Sigmoid colon (tissue), 7 donors: ENCODE measurements around the gene TCF12. TPM values are rescaled to one million over a fixed set of nuclear protein-coding genes. Genes with fewer than 3 reads are reported as not detected.

Experiments used
- DNase-seq: peaks from one replicate; pipeline ENCODE4 v3.0.0-alpha.2; 2019
- H3K27ac ChIP-seq, 4 donors: fragments of 200-600 bp; sonication (generic); one replicate each; pipeline ENCODE4 v1.5.1; 2016 to 2019; ENCODE audit warnings: mild to moderate bottlenecking in 1 of 4
- H3K27me3 ChIP-seq, 3 donors: fragments of 200-600 bp; sonication (generic); one replicate each; pipeline ENCODE4 v1.5.1; 2019; ENCODE audit warnings: mild to moderate bottlenecking in 1 of 3
- H3K36me3 ChIP-seq, 4 donors: fragments of 200-600 bp; sonication (generic); one replicate each; pipeline ENCODE4 v1.5.1; 2016 to 2019
- H3K4me1 ChIP-seq, 4 donors: fragments of 200-600 bp; sonication (generic); one replicate each; pipeline ENCODE4 v1.5.1; 2017 to 2019
- H3K4me3 ChIP-seq, 4 donors: fragments of 200-600 bp; sonication (generic); one replicate each; pipeline ENCODE4 v1.5.1; 2017 to 2019; ENCODE audit warnings: mild to moderate bottlenecking in 2 of 4, moderate library complexity in 1 of 4
- H3K9me3 ChIP-seq, 4 donors: fragments of 200-600 bp in 3 of 4; sonication (generic) in 3 of 4; one replicate each; pipeline versions ENCODE4 v1.5.1 to v1.6.1; 2013 to 2019
- CTCF ChIP-seq, 4 experiments: fragments of 450-650 bp in 3 of 4; fragments of 200-600 bp in 1 of 4; IDR thresholded peaks; one replicate each; pipeline ENCODE4 v1.5.1; 2016 to 2019; ENCODE audit warnings: antibody characterized with exemption in 4 of 4, mild to moderate bottlenecking in 3 of 4, moderate library complexity in 2 of 4
- EP300 ChIP-seq, 4 donors: sonication (generic); formaldehyde crosslinking; IDR thresholded peaks; one replicate each; pipeline ENCODE4 v1.6.1; 2017; ENCODE audit warnings: antibody characterized with exemption in 4 of 4
- POLR2A ChIP-seq, 2 donors: fragments of 450-650 bp; IDR thresholded peaks; one replicate each; pipeline ENCODE4 v1.6.1; 2016; ENCODE audit warnings: antibody characterized with exemption in 2 of 2, mild to moderate bottlenecking in 2 of 2, moderate library complexity in 2 of 2
- POLR2AphosphoS5 ChIP-seq, 4 donors: sonication (generic); formaldehyde crosslinking; IDR thresholded peaks; one replicate each; pipeline ENCODE4 v1.6.1; 2017; ENCODE audit warnings: antibody characterized with exemption in 4 of 4
- WGBS, 2 donors: extraction: QIAGEN DNeasy Blood & Tissue Kit; methylation state at CpG; one replicate each; pipeline ENCODE4 v1.1.7; 2013; 5-methylcytosine and 5-hydroxymethylcytosine counted together
- intact Hi-C: fragments of 100-400 bp; cut with DNase I; formaldehyde crosslinking; loops from one replicate; pipeline ENCODE4 v1.15.1; 2023
- polyA plus RNA-seq, 3 donors: library from polyadenylated mRNA; stranded (reverse); fragments of 200-250 nt; gene quantifications; one replicate each; pipeline ENCODE4 v1.2.3, GENCODE V29; 2013
- total RNA-seq, 4 donors: library from RNA; depleted of rRNA; stranded (reverse); fragments of >200 nt; gene quantifications; one replicate each; pipeline ENCODE4 v1.1.0, GENCODE V29; 2016
- donor health status: healthy with polysubstance abuse.
- donor health status: Bipolar disorder and iron deficiency.
- donor health status: healthy.

Gene TCF12
- total and polyA plus RNA-seq, 7 donors = 13.2 to 147 (median 77.8) TPM

- H3K4me1 ChIP-seq = peaks cover 0 to 24% (median 14%) of the 10 kb centered on the region in 4 donors
- intact Hi-C loops = loop anchor here (1.0 to 2.0 kb wide), 3 partner anchors 31 to 154 kb away; partner anchors contain the start of genes TCF12 and ZNF280D
- 1% methylated on average over 78 of the region's 78 CpGs for WGBS, 2 donors
- H3K27ac ChIP-seq = peak overlapping the region; percentile 92 to 98 (median 96)
- H3K4me3 ChIP-seq = peak overlapping the region; percentile 63 to 81 (median 68)
- H3K27me3 ChIP-seq = no peaks in the 10 kb centered on the region
- DNase-seq = peak; percentile 97
- peak; percentile 66 to 72 for TF ChIP-seq POLR2A (IDR thresholded peaks at IDR 0.05)
- peak; percentile 87 to 95 (median 94) for TF ChIP-seq POLR2AphosphoS5 (IDR thresholded peaks at IDR 0.05)
- no peak for TF ChIP-seq CTCF (IDR thresholded peaks at IDR 0.05)
- peak in 1 of 4 donors; percentile 42 for TF ChIP-seq EP300 (IDR thresholded peaks at IDR 0.05)
- H3K36me3 ChIP-seq = no peaks in the 10 kb centered on the region
- H3K9me3 ChIP-seq = no peaks in the 10 kb centered on the region
These were observed 31.3 kb upstream of the TCF12 start for GRCh38 chr15:56886932-56887781.

- Histone ChIP-seq H3K4me3 (peak overlapping the region; percentile 63 to 81 (median 68)), H3K27ac (peak overlapping the region; percentile 92 to 98 (median 96)), H3K36me3 (no peaks in the 10 kb centered on the region), H3K9me3 (no peaks in the 10 kb centered on the region), H3K27me3 (no peaks in the 10 kb centered on the region), H3K4me1 (peaks cover 0 to 24% (median 14%) of the 10 kb centered on the region in 4 donors)
- intact Hi-C loops = loop anchor here (1.0 to 2.0 kb wide), 2 partner anchors 30 to 55 kb away; partner anchors contain the start of gene TCF12
- WGBS, 2 donors = 35 to 58% methylated on average over 5 of the region's 5 CpGs
- no peak for DNase-seq
- TF ChIP-seq EP300 (IDR thresholded peaks at IDR 0.05) (no peak), POLR2AphosphoS5 (IDR thresholded peaks at IDR 0.05) (no peak), CTCF (IDR thresholded peaks at IDR 0.05) (no peak), POLR2A (IDR thresholded peaks at IDR 0.05) (no peak)
These were observed 30.5 kb upstream of the TCF12 start for GRCh38 chr15:56887782-56888438.

- Histone ChIP-seq H3K4me1 (peaks cover 0 to 24% (median 15%) of the 10 kb centered on the region in 4 donors), H3K9me3 (no peaks in the 10 kb centered on the region), H3K27ac (no peak overlapping the region), H3K36me3 (no peaks in the 10 kb centered on the region), H3K27me3 (no peaks in the 10 kb centered on the region), H3K4me3 (no peak overlapping the region)
- TF ChIP-seq EP300 (IDR thresholded peaks at IDR 0.05) = no peak
- no peak for TF ChIP-seq POLR2A (IDR thresholded peaks at IDR 0.05)
- no peak for TF ChIP-seq POLR2AphosphoS5 (IDR thresholded peaks at IDR 0.05)
- no peak for TF ChIP-seq CTCF (IDR thresholded peaks at IDR 0.05)
- no peak for DNase-seq
- intact Hi-C loops = no loop called here
- 98 to 100% methylated on average over 2 of the region's 2 CpGs for WGBS, 2 donors
These were observed 28.4 kb upstream of the TCF12 start for GRCh38 chr15:56890038-56890437.

GRCh38 chr15:56891852-56892440, 26.5 kb upstream of the TCF12 start:
- Histone ChIP-seq H3K4me3 (no peak overlapping the region), H3K9me3 (no peaks in the 10 kb centered on the region)
- no peak for TF ChIP-seq EP300 (IDR thresholded peaks at IDR 0.05)
- no peak for TF ChIP-seq CTCF (IDR thresholded peaks at IDR 0.05)
- no peak for TF ChIP-seq POLR2A (IDR thresholded peaks at IDR 0.05)
- TF ChIP-seq POLR2AphosphoS5 (IDR thresholded peaks at IDR 0.05) = no peak

More at GRCh38 chr15:56891852-56892440, 26.5 kb upstream of the TCF12 start:
- intact Hi-C loops = no loop called here
- Histone ChIP-seq H3K27ac (no peak overlapping the region), H3K36me3 (no peaks in the 10 kb centered on the region), H3K4me1 (peaks cover 0 to 14% (median 9%) of the 10 kb centered on the region in 4 donors), H3K27me3 (no peaks in the 10 kb centered on the region)
- DNase-seq = no peak
